ENCODE results near the gene DOCK11. TPM values are rescaled to one million over a fixed set of nuclear protein-coding genes. Genes with fewer than 3 reads are reported as not detected.
"Not testable (repeated sequence)": the region's sequence is repeated elsewhere in the genome, so short reads cannot be mapped to it uniquely, and the experiment has no call there.

The DOCK11 gene
- polyA plus RNA-seq, 1 donor from 2014 or later, result 22.3 TPM

DNA sequence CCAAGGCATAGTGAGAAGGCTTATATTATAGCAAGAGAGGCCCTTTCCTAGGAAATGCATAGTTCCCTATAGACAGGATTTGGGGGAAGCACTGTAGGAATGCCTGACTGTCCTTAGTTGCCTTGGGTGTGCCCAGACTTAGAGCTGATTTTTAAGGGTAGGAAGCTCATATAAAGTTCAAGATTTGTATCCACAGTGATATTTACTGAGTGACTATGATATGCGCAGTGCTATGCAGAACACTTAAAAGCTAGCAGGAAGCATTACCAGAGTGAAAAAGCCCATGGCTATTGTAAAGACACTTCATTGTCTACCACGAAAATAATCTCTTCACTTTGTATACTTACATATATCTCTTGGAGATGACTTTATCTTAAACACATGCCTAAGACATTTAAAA is 181.7 kb downstream of the DOCK11 start:
- Mint-ChIP-seq H3K27ac (no peak overlapping the region), H3K36me3 (no peaks in the 10 kb centered on the region), H3K4me3 (no peak overlapping the region), H3K27me3 (no peaks in the 10 kb centered on the region), H3K4me1 (no peaks in the 10 kb centered on the region), H3K9me3 (no peaks in the 10 kb centered on the region)

DNA sequence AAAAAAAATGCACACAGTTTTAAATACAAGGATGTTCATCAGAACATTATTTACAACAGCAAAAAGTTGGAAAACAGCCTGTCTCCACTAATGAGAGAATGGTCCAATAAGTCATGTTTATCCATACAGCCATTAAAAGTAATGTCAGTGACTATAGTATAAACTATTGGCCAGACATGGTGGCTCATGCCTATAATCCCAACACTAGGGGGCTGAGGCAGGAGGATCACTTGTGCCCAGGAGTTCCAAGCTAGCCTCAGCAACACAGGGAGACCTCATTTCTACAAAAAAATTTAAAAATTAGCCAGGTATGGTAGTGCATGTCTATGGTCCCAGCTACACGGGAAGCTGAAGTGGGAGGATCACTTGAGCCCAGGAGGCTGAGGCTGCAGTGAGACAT is 183.7 kb downstream of the DOCK11 start:
- Mint-ChIP-seq H3K4me3 (no peak overlapping the region), H3K27ac (no peak overlapping the region), H3K27me3 (no peaks in the 10 kb centered on the region), H3K36me3 (no peaks in the 10 kb centered on the region), H3K9me3 (peaks cover 0 to 2% (median 0%) of the 10 kb centered on the region in 3 donors), H3K4me1 (no peaks in the 10 kb centered on the region)

DNA sequence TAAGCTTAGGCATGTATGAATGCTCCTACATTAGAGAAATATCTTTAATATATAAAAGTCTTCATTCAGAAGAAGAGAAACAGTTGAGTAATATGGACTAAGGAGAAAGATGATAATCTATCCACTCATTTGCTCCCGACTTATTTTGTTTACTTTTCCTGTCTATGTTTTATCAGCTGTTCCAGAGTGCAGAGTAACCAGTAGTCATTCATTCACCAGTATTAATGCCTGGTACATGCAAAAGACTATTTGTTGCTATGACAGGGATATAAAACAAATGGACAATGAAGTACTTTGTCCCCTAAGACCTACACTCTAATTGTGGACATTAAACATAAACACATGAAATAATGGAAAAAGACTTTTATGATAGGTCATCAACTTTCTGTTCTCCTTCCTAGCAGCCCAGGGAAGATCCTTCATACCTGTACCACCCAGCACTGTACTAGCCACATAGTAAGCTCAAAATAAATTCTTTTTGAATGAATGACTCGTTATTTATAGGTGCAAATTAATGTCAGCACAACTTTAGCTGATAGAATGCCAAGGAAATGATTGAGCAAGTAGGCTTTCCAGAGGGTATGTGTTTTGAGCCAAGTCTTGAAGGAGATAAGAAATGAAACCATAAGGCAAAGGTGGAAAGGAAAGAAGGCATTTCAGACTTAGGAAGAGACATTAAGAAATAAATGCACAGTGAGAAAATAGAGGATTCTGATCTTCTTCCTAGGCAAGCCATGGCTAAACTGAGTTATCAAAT is 186.8 kb downstream of the DOCK11 start:
- Mint-ChIP-seq H3K4me3 (peak overlapping the region in 1 of 4 donors; percentile 9), H3K27ac (peak overlapping the region in 1 of 3 donors; percentile 11), H3K27me3 (no peaks in the 10 kb centered on the region), H3K36me3 (peaks cover 4% of the 10 kb centered on the region), H3K4me1 (no peaks in the 10 kb centered on the region), H3K9me3 (peaks cover 0 to 2% (median 0%) of the 10 kb centered on the region in 3 donors)

DNA sequence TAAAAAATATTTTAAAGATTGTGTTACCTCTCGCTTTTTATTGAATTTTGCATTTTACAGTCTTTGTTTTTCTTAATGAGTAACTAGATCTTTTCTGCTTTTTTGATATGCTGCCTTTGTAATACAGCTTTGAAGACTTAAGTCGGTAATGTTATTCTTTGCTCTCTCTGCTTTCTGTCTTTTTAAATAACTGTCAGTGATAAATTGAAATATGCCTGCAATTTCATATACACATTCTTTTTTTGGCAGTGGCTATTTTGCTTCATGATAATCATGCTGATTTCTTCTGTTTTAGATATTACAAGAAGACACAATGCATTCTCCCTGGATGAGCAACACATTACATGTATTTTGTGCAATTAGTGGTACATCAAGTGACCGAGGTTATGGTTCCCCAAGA is 189.8 kb downstream of the DOCK11 start:
- H3K9me3 Mint-ChIP-seq, result peaks cover 0 to 2% (median 0%) of the 10 kb centered on the region in 3 donors
- no peaks in the 10 kb centered on the region for H3K4me1 Mint-ChIP-seq

DNA sequence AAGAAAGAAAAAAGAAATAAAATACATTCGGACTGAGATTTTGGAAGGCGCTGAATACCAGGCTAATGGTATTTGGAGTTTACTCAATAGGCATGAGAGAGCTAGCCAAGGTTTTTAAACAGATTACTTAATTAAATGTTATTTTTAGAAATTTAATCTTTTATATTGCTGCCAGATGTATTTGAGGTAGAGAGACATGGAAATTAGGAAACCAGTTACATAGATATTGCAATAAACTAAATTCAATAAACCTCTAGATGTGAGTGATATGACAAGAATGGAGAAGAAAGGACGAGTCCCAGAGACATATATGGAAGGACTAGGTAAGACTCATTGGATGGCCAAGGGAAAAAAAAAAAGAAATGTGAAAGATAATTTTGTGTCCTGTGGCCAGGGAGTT is 193.3 kb downstream of the DOCK11 start:
- Mint-ChIP-seq H3K4me1 (peaks cover 0 to 4% (median 0%) of the 10 kb centered on the region in 3 donors), H3K27ac (peak overlapping the region in 1 of 3 donors; percentile 21), H3K4me3 (no peak overlapping the region), H3K9me3 (no peaks in the 10 kb centered on the region), H3K27me3 (no peaks in the 10 kb centered on the region), H3K36me3 (peaks cover 7% of the 10 kb centered on the region)

More for the DNA sequence above, 189.8 kb downstream of the DOCK11 start:
- H3K36me3 Mint-ChIP-seq, result peaks cover 7% of the 10 kb centered on the region
- no peaks in the 10 kb centered on the region for H3K27me3 Mint-ChIP-seq
- H3K4me3 Mint-ChIP-seq, result no peak overlapping the region
- peak overlapping the region in 1 of 3 donors; percentile 19 for H3K27ac Mint-ChIP-seq

DNA sequence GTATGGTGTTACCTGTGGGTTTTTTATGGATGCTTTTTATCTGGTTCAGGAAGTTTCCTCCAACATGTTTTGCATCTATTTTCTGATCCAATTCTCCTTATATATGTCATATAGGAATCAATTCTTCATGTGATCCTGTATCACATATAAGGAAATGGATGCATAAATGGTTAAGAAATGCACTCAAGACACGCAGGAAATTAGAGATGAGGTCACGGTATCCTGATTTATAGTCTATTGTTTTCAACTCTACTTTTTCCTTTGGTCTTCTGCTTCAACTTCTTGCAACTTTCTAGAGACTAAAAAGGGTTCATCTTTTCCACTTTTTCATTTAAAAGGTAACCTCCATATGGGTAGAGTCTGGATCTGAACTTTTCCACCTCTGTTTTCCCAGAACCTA is 198.2 kb downstream of the DOCK11 start:
- no peaks in the 10 kb centered on the region for H3K27me3 Mint-ChIP-seq
- H3K27ac Mint-ChIP-seq, result no peak overlapping the region
- peaks cover 9 to 12% (median 12%) of the 10 kb centered on the region in 3 donors for H3K4me1 Mint-ChIP-seq
- H3K9me3 Mint-ChIP-seq, result no peaks in the 10 kb centered on the region
- no peaks in the 10 kb centered on the region for H3K36me3 Mint-ChIP-seq
- no peak overlapping the region for H3K4me3 Mint-ChIP-seq

DNA sequence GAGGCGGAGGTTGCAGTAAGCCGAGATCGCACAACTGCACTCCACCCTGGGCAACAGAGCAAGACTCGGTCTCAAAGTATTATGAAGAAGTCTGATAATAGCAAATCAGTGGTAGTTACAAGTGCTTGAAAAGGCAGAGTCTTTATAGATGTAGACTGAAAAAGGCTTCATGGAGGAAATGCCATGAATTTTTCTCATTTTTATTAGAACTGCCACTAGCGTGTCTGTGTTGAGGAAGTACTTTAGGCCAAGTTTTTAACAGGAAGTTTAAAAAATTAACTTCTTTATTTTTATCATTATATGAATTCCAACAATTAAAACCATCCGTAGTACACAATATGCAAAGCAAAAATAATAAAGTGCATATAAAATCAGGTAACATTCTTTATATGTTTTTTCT is 199.0 kb downstream of the DOCK11 start:
- H3K9me3 Mint-ChIP-seq, result no peaks in the 10 kb centered on the region
- no peak overlapping the region for H3K27ac Mint-ChIP-seq
- peak overlapping the region in 1 of 4 donors; percentile 45 for H3K4me3 Mint-ChIP-seq
- H3K36me3 Mint-ChIP-seq, result no peaks in the 10 kb centered on the region
- peaks cover 12 to 17% (median 14%) of the 10 kb centered on the region in 3 donors for H3K4me1 Mint-ChIP-seq
- H3K27me3 Mint-ChIP-seq, result peaks cover 2% of the 10 kb centered on the region

DNA sequence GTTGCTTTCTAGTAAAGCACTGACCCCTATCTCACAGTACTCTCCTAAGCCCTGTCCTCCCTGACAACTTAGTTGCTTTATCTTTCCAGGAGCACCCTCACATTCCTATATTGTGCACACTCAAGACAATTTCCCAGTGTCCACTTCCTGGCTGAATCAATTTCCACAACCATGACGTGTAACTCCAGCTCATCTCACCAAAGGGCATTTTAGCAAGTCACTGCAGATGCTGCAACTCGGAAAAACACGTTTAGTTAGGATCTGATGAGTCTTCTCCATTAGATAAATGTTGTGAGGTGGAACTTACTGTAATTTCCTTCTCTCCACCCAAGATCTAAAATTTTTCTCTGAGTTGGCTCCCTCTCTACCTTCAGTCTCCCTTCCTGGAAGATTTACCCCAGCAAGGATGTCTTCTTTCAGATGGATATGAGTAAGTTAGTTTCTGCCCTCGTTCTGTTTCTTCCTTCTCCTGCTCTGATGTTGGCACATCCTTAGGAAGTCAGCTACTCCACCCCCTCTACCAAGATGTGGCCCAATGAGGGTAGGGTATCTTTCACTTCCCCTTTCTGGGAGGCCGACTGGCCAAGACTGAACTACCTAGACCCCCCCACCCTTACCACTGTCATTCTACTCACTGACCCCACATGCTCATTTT is 203.0 kb downstream of the DOCK11 start:
- Mint-ChIP-seq H3K27me3 (peaks cover 2% of the 10 kb centered on the region), H3K27ac (peak overlapping the region in 2 of 3 donors; percentile 8 to 75), H3K36me3 (no peaks in the 10 kb centered on the region), H3K4me1 (peaks cover 10 to 17% (median 15%) of the 10 kb centered on the region in 3 donors), H3K4me3 (no peak overlapping the region), H3K9me3 (no peaks in the 10 kb centered on the region)

DNA sequence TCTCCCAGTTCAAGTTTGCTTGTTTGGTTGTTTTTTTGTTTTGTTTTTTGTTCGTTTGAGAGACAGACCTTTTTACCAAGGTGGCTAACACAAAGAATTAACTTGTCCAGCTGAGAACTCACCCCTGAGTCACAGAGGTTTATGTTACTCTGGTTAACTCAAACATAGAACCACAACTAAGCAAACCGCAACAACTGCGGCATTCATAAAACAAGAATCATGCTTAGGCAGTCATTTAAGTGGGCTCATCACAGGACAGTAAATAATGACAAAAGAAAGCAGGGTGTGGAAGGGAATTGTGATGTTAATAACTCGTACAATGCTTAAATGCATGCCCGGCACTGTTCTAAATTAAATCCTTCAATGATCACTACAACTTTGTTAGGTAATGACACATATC is 207.1 kb downstream of the DOCK11 start:
- Mint-ChIP-seq H3K4me1 (peaks cover 8 to 14% (median 9%) of the 10 kb centered on the region in 3 donors), H3K9me3 (no peaks in the 10 kb centered on the region), H3K27ac (peak overlapping the region in 1 of 3 donors; percentile 71), H3K27me3 (peaks cover 2% of the 10 kb centered on the region), H3K4me3 (no peak overlapping the region), H3K36me3 (no peaks in the 10 kb centered on the region)

DNA sequence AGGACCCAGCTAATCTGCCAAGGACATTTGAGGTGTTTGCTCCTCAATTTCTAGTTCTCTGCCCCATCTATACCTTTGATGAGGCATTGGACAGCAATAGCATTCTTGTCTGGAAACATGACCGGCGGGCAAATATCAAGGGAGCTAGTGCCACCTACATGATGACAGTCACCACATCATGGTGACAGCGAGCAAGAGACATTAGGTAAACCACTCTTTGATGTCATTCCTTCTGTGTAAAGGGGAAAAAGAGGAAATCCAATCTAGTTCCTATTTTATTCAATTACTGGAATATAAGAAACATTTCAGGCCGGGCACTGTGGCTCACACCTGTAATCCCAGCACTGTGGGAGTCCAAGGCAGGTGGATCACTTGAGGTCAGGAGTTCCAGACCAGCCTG is 211.1 kb downstream of the DOCK11 start:
- H3K4me3 Mint-ChIP-seq, result no peak overlapping the region
- no peak overlapping the region for H3K27ac Mint-ChIP-seq
- H3K9me3 Mint-ChIP-seq, result peaks cover 0 to 2% (median 0%) of the 10 kb centered on the region in 3 donors

DNA sequence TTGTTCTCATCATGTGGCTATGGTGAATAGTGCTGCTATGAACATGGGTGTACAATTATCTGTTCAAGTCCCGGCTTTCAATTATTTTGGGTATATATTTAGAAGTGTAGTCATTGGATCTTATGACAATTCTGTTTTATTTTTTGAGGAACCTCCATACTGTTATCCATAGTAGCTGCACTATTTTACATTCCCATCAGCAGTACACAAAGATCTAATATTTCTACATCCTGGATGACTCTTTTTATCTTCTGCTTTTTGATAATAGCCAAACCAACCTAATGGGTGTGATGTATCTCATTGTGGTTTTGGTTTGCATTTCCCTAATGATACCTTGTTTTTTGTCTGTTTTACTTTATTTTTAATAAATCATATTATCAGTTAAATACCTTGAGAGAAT is 218.9 kb downstream of the DOCK11 start:
- peaks cover 2% of the 10 kb centered on the region for H3K36me3 Mint-ChIP-seq
- no peaks in the 10 kb centered on the region for H3K27me3 Mint-ChIP-seq
- H3K4me1 Mint-ChIP-seq, result peaks cover 20 to 22% (median 21%) of the 10 kb centered on the region in 3 donors
- H3K27ac Mint-ChIP-seq, result peak overlapping the region in 1 of 3 donors; percentile 46
- peaks cover 0 to 3% (median 2%) of the 10 kb centered on the region in 3 donors for H3K9me3 Mint-ChIP-seq
- no peak overlapping the region for H3K4me3 Mint-ChIP-seq

More for the DNA sequence above, 211.1 kb downstream of the DOCK11 start:
- H3K4me1 Mint-ChIP-seq, result peaks cover 0 to 7% (median 5%) of the 10 kb centered on the region in 3 donors
- peaks cover 2% of the 10 kb centered on the region for H3K36me3 Mint-ChIP-seq
- H3K27me3 Mint-ChIP-seq, result no peaks in the 10 kb centered on the region

DNA sequence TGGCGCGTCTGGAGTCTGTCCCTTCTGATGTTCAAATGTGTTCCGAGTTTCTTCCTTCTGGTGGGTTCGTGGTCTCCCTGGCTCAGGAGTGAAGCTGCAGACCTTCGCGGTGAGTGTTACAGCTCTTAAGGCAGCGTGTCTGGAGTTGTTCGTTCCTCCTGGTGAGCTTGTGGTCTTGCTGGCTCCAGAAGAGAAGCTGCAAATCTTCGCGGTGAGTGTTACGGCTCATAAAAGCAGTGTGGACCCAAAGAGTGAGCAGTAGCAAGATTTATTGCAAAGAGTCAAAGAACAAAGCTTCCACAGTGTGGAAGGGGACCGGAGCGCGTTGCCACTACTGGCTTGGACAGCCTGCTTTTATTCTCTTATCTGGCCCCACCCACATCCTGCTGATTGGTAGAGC is 220.3 kb downstream of the DOCK11 start:
- not testable (repeated sequence) for H3K27me3 Mint-ChIP-seq, H3K36me3 Mint-ChIP-seq, H3K9me3 Mint-ChIP-seq
- peaks cover 17 to 26% (median 21%) of the 10 kb centered on the region in 3 donors for H3K4me1 Mint-ChIP-seq
- H3K4me3 Mint-ChIP-seq, result peak overlapping the region in 1 of 4 donors; percentile 3
- H3K27ac Mint-ChIP-seq, result peak overlapping the region in 1 of 3 donors; percentile 76

DNA sequence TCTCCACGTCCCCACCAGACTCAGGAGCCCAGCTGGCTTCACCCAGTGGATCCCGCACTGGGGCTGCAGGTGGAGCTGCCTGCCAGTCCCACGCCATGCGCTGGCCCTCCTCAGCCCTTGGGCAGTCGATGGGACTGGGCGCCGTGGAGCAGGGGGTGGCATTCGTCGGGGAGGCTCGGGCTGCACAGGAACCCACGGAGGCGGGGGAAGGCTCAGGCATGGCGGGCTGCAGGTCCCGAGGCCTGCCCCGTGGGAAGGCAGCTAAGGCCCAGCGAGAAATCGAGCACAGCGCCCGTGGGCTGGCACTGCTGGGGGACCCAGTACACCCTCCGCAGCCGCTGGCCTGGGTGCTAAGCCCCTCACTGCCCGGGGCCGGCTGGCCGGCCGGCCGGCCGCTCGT is 221.2 kb downstream of the DOCK11 start:
- not testable (repeated sequence) for H3K27ac Mint-ChIP-seq, H3K9me3 Mint-ChIP-seq, H3K27me3 Mint-ChIP-seq, H3K36me3 Mint-ChIP-seq
- Mint-ChIP-seq H3K4me1 (peaks cover 21 to 27% (median 26%) of the 10 kb centered on the region in 3 donors), H3K4me3 (peak overlapping the region in 1 of 4 donors; percentile 66)

DNA sequence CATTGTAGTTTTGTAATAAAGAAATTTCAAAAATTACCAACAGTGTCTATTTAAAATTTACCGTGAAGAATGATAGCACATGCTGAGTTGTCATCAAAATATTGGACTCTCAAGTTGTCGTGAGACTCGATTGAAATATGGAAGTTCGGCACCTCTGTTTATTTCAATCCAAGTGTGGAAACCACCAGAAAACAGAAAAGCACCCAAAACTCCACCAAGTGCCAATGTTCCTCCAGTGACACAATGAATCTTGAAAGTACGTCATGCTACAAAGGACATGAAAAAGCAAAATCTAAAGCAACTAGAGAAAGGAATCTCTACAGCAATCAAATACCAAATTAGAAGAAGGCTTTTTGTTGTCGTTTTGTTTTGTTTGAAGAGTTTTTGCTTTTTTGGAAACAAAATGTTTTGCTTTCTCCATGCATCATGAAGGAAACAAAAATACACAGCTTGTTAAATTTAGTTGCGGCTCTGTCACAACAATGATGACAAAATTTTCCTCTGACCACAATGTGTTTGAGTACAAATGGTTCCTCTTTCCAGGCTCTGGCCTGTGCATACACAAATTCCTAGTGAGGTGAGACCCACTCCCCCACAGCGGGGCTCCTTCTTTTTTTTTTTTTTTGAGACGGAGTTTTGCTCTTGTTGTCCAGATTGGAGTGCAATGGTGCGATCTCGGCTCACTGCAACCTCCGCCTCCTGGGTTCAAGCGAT is 222.2 kb downstream of the DOCK11 start:
- no peaks in the 10 kb centered on the region for H3K36me3 Mint-ChIP-seq
- H3K4me1 Mint-ChIP-seq, result peaks cover 24 to 32% (median 26%) of the 10 kb centered on the region in 3 donors
- peak overlapping the region in 3 of 4 donors; percentile 41 to 82 (median 53) for H3K4me3 Mint-ChIP-seq
- H3K27me3 Mint-ChIP-seq, result no peaks in the 10 kb centered on the region
- H3K27ac Mint-ChIP-seq, result peak overlapping the region; percentile 55 to 96 (median 89)
- peaks cover 0 to 3% (median 2%) of the 10 kb centered on the region in 3 donors for H3K9me3 Mint-ChIP-seq

DNA sequence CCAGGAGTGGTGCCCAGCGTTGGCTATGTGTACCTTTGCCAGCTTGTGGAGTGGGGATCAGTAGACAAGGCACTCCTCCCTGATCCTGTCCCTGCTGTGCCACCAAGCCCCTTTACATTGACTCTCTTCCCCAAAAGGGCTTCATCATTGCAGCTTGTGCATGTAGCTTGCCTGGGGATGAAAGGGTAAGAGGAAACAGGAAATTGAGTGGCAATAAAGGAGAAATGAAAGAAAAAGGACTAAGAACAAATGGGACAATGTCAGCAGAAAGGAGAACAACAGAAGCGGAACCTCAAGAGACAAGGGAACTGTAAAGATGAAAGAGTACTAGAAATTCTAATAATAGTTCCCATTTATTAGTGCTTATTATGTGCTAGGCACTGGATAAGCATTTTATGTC is 223.1 kb downstream of the DOCK11 start:
- peaks cover 0 to 3% (median 2%) of the 10 kb centered on the region in 3 donors for H3K9me3 Mint-ChIP-seq
- peak overlapping the region; percentile 55 to 96 (median 89) for H3K27ac Mint-ChIP-seq
- peaks cover 1% of the 10 kb centered on the region for H3K27me3 Mint-ChIP-seq
- H3K4me3 Mint-ChIP-seq, result peak overlapping the region; percentile 21 to 82 (median 44)
- peaks cover 28 to 38% (median 34%) of the 10 kb centered on the region in 3 donors for H3K4me1 Mint-ChIP-seq
- no peaks in the 10 kb centered on the region for H3K36me3 Mint-ChIP-seq

Measured in IgD-negative memory B cell (primary cell).